HG03457 (cell line): ENCODE results near the gene TMEM269.
"Not testable (repeated sequence)": the region's sequence is repeated elsewhere in the genome, so short reads cannot be mapped to it uniquely, and the experiment has no call there.

Source experiments
- ATAC-seq: cut with Tn5 transposase; IDR thresholded peaks from one replicate; pipeline ENCODE4 v1.9.1; 2021; ENCODE audit warnings: moderate number of reproducible peaks; ENCODE audit not compliant: unreplicated experiment

The TMEM269 gene

GRCh38 chr1:42773420-42773819 is 11.4 kb upstream of the TMEM269 start:
- ATAC-seq: no peak

DNA sequence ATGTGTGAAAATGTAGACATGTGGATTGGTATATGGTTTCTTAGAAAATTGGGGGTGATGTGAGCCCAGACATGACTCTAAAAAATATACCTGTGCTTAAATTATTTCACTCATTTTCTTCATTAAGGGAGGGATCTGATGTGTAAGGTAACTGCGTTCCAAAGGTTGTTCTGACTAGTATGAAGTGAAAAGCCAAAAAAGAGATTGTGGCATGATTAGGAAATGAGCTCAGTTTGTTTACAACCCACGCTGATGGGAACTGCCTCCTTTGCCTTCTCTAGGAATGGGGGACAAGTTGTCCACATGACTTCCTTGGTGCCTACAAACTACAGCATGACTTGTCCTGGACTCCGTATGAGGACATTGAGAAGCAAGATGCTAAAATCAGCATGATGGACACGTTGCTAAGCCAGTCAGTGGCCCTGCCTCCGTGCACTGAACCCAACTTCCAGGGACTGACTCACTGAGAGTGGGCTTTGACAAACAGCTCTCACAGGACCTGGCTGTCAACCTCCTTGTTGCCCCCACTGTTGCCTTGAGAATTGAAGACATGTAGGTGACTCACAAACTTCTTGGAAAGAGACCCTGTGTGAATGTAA is 9.8 kb upstream of the TMEM269 start:
- ATAC-seq: no peak

DNA sequence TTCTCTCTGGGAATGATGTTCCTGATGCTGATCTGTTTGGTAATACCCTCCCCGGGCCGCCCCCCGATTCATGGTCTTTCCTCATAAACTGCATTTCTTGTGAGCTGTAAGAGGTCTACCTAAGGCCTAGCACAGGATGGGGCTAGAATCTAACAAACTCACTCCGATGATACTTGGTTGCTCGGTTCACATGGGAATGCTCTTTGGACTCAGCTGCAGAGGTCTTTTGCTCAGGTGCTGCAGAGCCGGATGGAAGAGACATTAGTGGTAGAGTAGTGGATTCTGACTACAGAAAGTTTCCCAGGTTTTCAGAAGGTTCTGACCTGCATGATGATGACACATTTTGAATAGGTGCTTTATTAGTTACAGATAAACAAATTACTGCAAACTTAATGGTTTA is 8.3 kb upstream of the TMEM269 start:
- no peak for ATAC-seq

DNA sequence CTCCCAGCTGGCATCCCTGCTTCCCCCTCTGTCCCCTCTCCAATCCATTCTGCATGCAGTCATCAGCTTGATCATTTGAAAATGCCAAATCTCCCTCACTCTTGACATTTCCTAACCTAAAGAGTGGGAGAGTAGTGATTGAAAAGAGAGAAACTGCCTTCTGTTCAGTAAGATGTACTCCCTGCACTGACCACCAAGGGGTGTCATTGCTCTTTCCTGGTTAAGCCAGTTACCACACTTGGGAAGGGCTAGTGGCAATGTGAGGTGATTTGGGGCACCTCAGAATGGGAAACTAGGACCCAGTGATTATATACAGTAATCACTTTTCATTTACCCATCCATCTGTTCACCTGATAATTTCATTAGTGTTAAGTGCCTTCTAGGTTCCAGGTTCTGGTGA is 6.9 kb upstream of the TMEM269 start:
- ATAC-seq: no peak

DNA sequence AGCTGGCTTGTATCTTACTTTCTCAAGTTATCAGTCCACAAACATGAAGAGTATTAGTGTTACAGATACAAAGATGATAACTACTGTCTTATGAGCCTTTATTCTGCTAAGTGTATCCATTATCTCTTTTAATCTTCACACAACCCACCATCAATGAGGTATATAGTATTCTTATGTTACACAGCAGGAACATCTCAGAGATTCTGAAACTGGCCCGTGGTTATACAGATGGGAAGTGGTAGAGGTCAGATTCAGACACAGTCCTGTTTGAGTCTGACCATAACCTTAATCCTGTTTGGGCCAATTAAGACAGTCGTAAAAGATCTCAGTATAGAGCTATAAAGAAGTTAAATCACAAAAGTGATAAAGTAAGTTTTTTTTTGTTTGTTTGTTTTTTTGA is 5.1 kb upstream of the TMEM269 start:
- no peak for ATAC-seq

DNA sequence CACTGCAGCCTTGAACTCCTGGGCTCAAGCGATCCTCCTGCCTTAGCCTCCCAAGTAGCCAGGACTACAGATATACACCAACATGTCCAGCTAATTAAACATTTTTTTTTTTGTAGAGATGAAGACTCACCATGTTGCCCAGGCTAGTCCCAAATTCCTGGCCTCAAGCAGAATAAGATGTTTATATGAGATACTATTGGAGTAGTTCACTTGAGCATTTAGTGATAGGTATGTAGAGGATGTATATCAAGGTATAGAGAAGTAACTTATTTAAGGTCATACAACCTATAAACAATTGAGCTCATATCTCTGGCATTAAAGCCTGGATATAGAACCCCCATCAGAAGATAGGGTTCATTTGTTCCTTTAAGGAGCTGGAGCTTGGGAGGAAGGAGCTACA is 4.6 kb upstream of the TMEM269 start:
- no peak for ATAC-seq

DNA sequence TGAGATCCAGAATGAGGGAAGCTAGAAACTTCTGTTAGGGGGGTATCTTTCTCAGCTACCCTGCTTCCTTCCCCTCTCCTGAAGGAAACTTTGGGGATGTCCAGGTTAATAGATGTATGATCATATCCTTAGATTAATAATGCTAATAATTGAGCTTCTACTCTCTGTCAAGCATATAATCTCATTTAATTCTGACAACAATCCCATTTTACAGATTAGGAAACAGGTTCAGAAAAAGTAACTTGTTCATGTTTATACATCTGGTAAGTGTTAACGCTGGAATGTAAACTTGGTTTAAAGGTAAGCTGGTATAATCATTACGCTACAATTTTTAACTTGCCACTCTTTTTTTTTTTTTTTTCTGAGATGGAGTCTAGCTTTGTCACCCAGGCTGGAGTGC is 1.7 kb upstream of the TMEM269 start:
- ATAC-seq: no peak

- no peak for ATAC-seq
These were observed 245 bp upstream of the TMEM269 start for GRCh38 chr1:42784547-42784945.

- no peak for ATAC-seq
These were observed 1.3 kb downstream of the TMEM269 start for GRCh38 chr1:42786097-42786496.

- ATAC-seq: no peak
These were observed 3.2 kb downstream of the TMEM269 start for GRCh38 chr1:42788021-42788420.

- no peak for ATAC-seq
These were observed 9.0 kb downstream of the TMEM269 start for GRCh38 chr1:42793824-42794223.

DNA sequence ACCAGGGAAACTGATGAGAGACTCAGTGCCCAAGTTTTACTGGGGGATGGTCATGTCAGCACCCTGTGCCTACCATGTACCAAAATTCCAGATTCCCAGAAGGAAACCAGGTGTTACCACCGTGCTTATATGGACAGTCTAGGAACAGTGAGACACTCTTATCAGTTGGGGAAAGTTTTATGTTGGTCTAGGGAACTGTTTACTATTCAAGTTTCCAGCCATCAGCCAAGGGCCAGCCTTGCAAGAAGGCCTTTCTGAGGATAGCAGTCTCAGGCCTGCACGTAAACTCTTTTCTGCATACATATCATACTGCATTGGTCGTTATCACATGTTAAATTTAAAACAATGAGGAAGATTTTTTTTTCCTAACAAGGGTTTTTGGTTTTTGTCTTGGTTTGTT is 12.6 kb downstream of the TMEM269 start:
- ATAC-seq: no peak

- ATAC-seq: no peak
These were observed 13.2 kb downstream of the TMEM269 start for GRCh38 chr1:42797979-42798378.

DNA sequence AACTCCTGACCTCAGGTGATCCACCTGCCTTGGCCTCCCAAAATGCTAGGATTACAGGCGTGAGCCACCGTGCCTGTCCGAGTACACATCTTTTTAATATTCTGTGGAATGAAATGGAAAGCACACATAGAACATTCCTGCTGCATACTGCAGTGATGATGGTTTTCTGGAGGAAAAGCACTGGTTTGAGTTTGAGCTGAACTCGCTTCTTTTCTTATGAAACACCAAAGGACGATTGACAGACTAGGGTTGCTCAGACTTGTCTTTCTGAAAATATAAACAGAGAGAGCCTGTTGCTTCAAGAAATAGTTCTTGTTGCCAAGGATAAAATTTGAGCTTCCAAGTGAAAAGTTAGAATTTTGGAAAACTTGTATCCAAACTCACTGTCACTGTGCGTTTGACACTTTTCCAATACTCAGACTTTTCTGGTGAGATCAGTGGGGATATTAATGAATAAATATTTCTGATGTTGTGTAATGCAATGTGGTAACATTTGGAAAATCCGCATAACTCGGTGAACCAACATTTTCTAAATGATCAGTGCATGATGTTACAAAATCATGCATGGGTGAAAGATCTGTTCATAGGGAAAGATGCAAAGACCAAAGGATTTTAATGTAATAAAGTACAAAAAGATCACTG is 17.2 kb downstream of the TMEM269 start:
- ATAC-seq: no peak

- ATAC-seq: no peak
These were observed 21.4 kb downstream of the TMEM269 start for GRCh38 chr1:42806171-42806570.

- ATAC-seq: no peak
These were observed 21.8 kb downstream of the TMEM269 start for GRCh38 chr1:42806593-42806992.

- ATAC-seq: no peak
These were observed 22.4 kb downstream of the TMEM269 start for GRCh38 chr1:42807056-42807668.

GRCh38 chr1:42814815-42815214 is 30.0 kb downstream of the TMEM269 start:
- ATAC-seq: not testable (repeated sequence)

DNA sequence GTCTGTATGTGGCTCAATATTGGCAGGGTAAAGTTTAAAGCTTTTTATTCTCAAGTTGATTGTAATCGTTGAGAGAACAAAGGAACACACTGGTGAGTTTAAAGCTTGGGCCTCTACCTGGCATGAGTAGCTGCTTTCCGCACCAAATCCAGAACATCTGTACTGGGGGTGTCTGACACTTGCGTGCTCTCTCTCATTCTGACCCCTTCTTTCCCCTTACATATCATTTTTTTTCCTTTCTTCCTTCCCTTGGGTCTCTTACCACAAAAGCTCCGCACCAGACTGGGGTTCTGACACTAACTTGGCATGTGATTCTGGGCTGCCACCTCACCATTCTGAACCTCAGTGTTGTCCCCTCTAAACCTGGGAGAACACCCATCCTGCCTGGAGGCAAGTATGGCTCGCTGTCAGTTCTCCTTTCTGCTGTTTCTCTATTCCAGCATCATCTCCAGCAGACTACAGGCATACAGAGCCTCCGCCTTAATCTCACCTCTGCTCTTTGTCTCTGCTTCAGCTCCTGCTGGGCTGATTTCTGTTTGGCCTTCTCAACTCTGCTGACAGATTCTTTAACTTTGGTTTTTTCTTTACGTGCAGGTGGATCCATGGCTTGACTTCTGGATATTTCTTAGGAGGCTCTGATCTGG is 31.3 kb downstream of the TMEM269 start:
- no peak for ATAC-seq

- peak; percentile 64 for ATAC-seq
These were observed 32.0 kb downstream of the TMEM269 start, which contains the start of the genes ERMAP and SVBP for GRCh38 chr1:42816585-42817439. Gene ERMAP (plus strand): TSS chr1:42817122. CDS start chr1:42830449, 13,327 bp downstream. Gene SVBP (minus strand): TSS chr1:42817397. CDS start chr1:42816544, 853 bp downstream.

DNA sequence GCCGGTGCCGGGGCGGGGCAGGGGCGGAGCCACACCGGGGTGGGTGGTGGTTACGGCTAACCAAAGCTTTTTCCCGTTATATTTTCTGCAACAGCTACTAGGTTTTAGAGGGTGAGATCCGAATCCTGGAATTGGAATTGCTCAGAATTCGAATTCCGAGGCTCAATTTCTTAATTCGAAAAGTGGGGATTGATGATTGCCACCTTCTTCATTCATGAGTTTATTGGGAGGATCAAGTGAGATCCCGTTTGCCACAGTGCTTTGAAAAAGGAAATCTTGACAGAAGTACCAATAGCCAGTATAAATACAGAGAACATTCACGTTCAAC is 32.6 kb downstream of the TMEM269 start:
- ATAC-seq: no peak
